MM.1S (cell line): ENCODE data around the gene CLEC16A.

Experiments
- CTCF ChIP-seq: fragments of 300-600 bp; sonication (generic); IDR thresholded peaks from 2 replicates; pipeline ENCODE4 v1.5.1; 2016; ENCODE audit warnings: antibody characterized with exemption, low read length, mixed read lengths
- EZH2 ChIP-seq: fragments of 300-600 bp; sonication (generic); optimal IDR thresholded peaks from 2 replicates; pipeline ENCODE3; 2017; ENCODE audit warnings: low read depth, mild to moderate bottlenecking, antibody characterized with exemption, low read length, mixed read lengths
- EZH2phosphoT487 ChIP-seq: fragments of 300-600 bp; sonication (generic); IDR thresholded peaks from 2 replicates; pipeline ENCODE4 v1.6.1; 2018; ENCODE audit warnings: antibody characterized with exemption, low read length

- TF ChIP-seq CTCF (no peak), EZH2 (no peak), EZH2phosphoT487 (no peak)
Measured at GRCh38 chr16:11050536-11050935, 106.2 kb downstream of the CLEC16A start.
